ENCODE data around the gene ATP6V0A1. TPM values are rescaled to one million over a fixed set of nuclear protein-coding genes. Genes with fewer than 3 reads are reported as not detected.
"Not testable (repeated sequence)": the region's sequence is repeated elsewhere in the genome, so short reads cannot be mapped to it uniquely, and the experiment has no call there.

Gene ATP6V0A1
- total RNA-seq, 1 donor from 2014 or later, result 90.5 TPM

GRCh38 chr17:42544874-42545283, 86.2 kb downstream of the ATP6V0A1 start:
- Mint-ChIP-seq H3K27ac (no peak overlapping the region), H3K4me3 (ENCODE audit: low read depth) (no peak overlapping the region), H3K9me3 (ENCODE audit: low read depth) (no peaks in the 10 kb centered on the region), H3K4me1 (ENCODE audit: low read depth) (peaks cover 4% of the 10 kb centered on the region), H3K27me3 (no peaks in the 10 kb centered on the region), H3K36me3 (ENCODE audit: insufficient read depth) (peaks cover 8% of the 10 kb centered on the region)
- TF ChIP-seq CTCF (IDR thresholded peaks at IDR 0.05; ENCODE audit: unreplicated experiment), result no peak
- DNase-seq (ENCODE audit: low spot score, unreplicated experiment), result no peak

GRCh38 chr17:42545755-42546505, 87.3 kb downstream of the ATP6V0A1 start:
- H3K27ac Mint-ChIP-seq; H3K4me3 Mint-ChIP-seq (ENCODE audit: low read depth); DNase-seq (ENCODE audit: low spot score, unreplicated experiment); H3K27me3 Mint-ChIP-seq; H3K4me1 Mint-ChIP-seq (ENCODE audit: low read depth); H3K9me3 Mint-ChIP-seq (ENCODE audit: low read depth); H3K36me3 Mint-ChIP-seq (ENCODE audit: insufficient read depth): not testable (repeated sequence)

- peaks cover 4% of the 10 kb centered on the region for H3K4me1 Mint-ChIP-seq (ENCODE audit: low read depth)
- no peaks in the 10 kb centered on the region for H3K27me3 Mint-ChIP-seq
- H3K9me3 Mint-ChIP-seq (ENCODE audit: low read depth), result no peaks in the 10 kb centered on the region
- H3K36me3 Mint-ChIP-seq (ENCODE audit: insufficient read depth), result peaks cover 3% of the 10 kb centered on the region
- H3K27ac Mint-ChIP-seq, result no peak overlapping the region
- H3K4me3 Mint-ChIP-seq (ENCODE audit: low read depth), result peak overlapping the region; percentile 33
- TF ChIP-seq CTCF (IDR thresholded peaks at IDR 0.05; ENCODE audit: unreplicated experiment), result no peak
- DNase-seq (ENCODE audit: low spot score, unreplicated experiment), result no peak
These were observed 88.4 kb downstream of the ATP6V0A1 start for GRCh38 chr17:42547001-42547461.

GRCh38 chr17:42547698-42548069, 89.0 kb downstream of the ATP6V0A1 start:
- Mint-ChIP-seq H3K36me3 (ENCODE audit: insufficient read depth) (peaks cover 3% of the 10 kb centered on the region), H3K4me3 (ENCODE audit: low read depth) (no peak overlapping the region)

GRCh38 chr17:42548070-42548837, 89.6 kb downstream of the ATP6V0A1 start:
- Mint-ChIP-seq H3K27ac (peak overlapping the region; percentile 52), H3K36me3 (ENCODE audit: insufficient read depth) (peaks cover 2% of the 10 kb centered on the region), H3K9me3 (ENCODE audit: low read depth) (no peaks in the 10 kb centered on the region), H3K27me3 (no peaks in the 10 kb centered on the region), H3K4me1 (ENCODE audit: low read depth) (peaks cover 4% of the 10 kb centered on the region), H3K4me3 (ENCODE audit: low read depth) (peak overlapping the region; percentile 62)
- DNase-seq (ENCODE audit: low spot score, unreplicated experiment), result peak; percentile 77
- TF ChIP-seq CTCF (IDR thresholded peaks at IDR 0.05; ENCODE audit: unreplicated experiment), result peak; percentile 67

More at GRCh38 chr17:42547698-42548069, 89.0 kb downstream of the ATP6V0A1 start:
- no peaks in the 10 kb centered on the region for H3K27me3 Mint-ChIP-seq
- no peak for DNase-seq (ENCODE audit: low spot score, unreplicated experiment)
- peaks cover 4% of the 10 kb centered on the region for H3K4me1 Mint-ChIP-seq (ENCODE audit: low read depth)
- H3K9me3 Mint-ChIP-seq (ENCODE audit: low read depth), result no peaks in the 10 kb centered on the region
- H3K27ac Mint-ChIP-seq, result no peak overlapping the region
- no peak for TF ChIP-seq CTCF (IDR thresholded peaks at IDR 0.05; ENCODE audit: unreplicated experiment)
